Activated naive CD8-positive, alpha-beta T cell (primary cell): ENCODE data around the gene GNGT2.

Experiments
- H3K27ac Mint-ChIP-seq: one replicate; pipeline ENCODE4 v1.8.0; 2021; ENCODE audit warnings: mixed read lengths
- H3K27me3 Mint-ChIP-seq: one replicate; pipeline ENCODE4 v1.8.0; 2021; ENCODE audit warnings: mixed read lengths
- H3K36me3 Mint-ChIP-seq: one replicate; pipeline ENCODE4 v1.8.0; 2021; ENCODE audit warnings: mixed read lengths
- H3K4me1 Mint-ChIP-seq: one replicate; pipeline ENCODE4 v1.8.0; 2021; ENCODE audit warnings: low read depth, mixed read lengths
- H3K4me3 Mint-ChIP-seq: one replicate; pipeline ENCODE4 v1.8.0; 2021; ENCODE audit warnings: mild to moderate bottlenecking, mixed read lengths
- H3K9me3 Mint-ChIP-seq: one replicate; pipeline ENCODE4 v1.8.0; 2021; ENCODE audit warnings: low read depth, mixed read lengths

The GNGT2 gene

GRCh38 chr17:49210158-49211029 is at the start of gene GNGT2, which contains the start of gene ABI3:
TSS of gene GNGT2 (minus strand) at chr17:49210574. CDS start at chr17:49207422, 3,152 bp downstream.
TSS of gene ABI3 (plus strand) at chr17:49210707. CDS start at chr17:49210725, 18 bp downstream.
- peak within 1 kb of the TSS; percentile 88 for H3K27ac Mint-ChIP-seq
- peaks cover 11% of the 10 kb centered on the region for H3K36me3 Mint-ChIP-seq
- peaks cover 73% of the 10 kb centered on the region for H3K4me1 Mint-ChIP-seq
- H3K4me3 Mint-ChIP-seq, result peak within 1 kb of the TSS; percentile 92
- H3K27me3 Mint-ChIP-seq, result no peaks in the 10 kb centered on the region
- no peaks in the 10 kb centered on the region for H3K9me3 Mint-ChIP-seq

GRCh38 chr17:49259663-49260010 is 49.3 kb upstream of the GNGT2 start:
- Mint-ChIP-seq H3K9me3 (no peaks in the 10 kb centered on the region), H3K36me3 (no peaks in the 10 kb centered on the region), H3K4me1 (peaks cover 7% of the 10 kb centered on the region), H3K27me3 (peaks cover 5% of the 10 kb centered on the region), H3K4me3 (peak overlapping the region; percentile 85), H3K27ac (peak overlapping the region; percentile 76)

- Mint-ChIP-seq H3K9me3 (no peaks in the 10 kb centered on the region), H3K27me3 (peaks cover under 1% of the 10 kb centered on the region), H3K4me1 (peaks cover 7% of the 10 kb centered on the region), H3K27ac (no peak overlapping the region), H3K4me3 (peak overlapping the region; percentile 85), H3K36me3 (no peaks in the 10 kb centered on the region)
Measured at GRCh38 chr17:49258394-49258793, 48.0 kb upstream of the GNGT2 start.

GRCh38 chr17:49255125-49255524 is 44.8 kb upstream of the GNGT2 start:
- H3K27ac Mint-ChIP-seq, result no peak overlapping the region
- H3K27me3 Mint-ChIP-seq, result no peaks in the 10 kb centered on the region
- no peaks in the 10 kb centered on the region for H3K9me3 Mint-ChIP-seq
- no peaks in the 10 kb centered on the region for H3K4me1 Mint-ChIP-seq
- no peak overlapping the region for H3K4me3 Mint-ChIP-seq
- no peaks in the 10 kb centered on the region for H3K36me3 Mint-ChIP-seq

GRCh38 chr17:49254066-49254465 is 43.7 kb upstream of the GNGT2 start:
- no peaks in the 10 kb centered on the region for H3K27me3 Mint-ChIP-seq
- no peaks in the 10 kb centered on the region for H3K9me3 Mint-ChIP-seq
- H3K4me1 Mint-ChIP-seq, result no peaks in the 10 kb centered on the region
- no peaks in the 10 kb centered on the region for H3K36me3 Mint-ChIP-seq
- no peak overlapping the region for H3K4me3 Mint-ChIP-seq
- no peak overlapping the region for H3K27ac Mint-ChIP-seq

GRCh38 chr17:49252148-49252695 is 41.8 kb upstream of the GNGT2 start:
- Mint-ChIP-seq H3K9me3 (no peaks in the 10 kb centered on the region), H3K4me1 (no peaks in the 10 kb centered on the region), H3K4me3 (no peak overlapping the region), H3K27me3 (no peaks in the 10 kb centered on the region), H3K27ac (no peak overlapping the region), H3K36me3 (no peaks in the 10 kb centered on the region)

- no peaks in the 10 kb centered on the region for H3K36me3 Mint-ChIP-seq
- H3K27ac Mint-ChIP-seq, result no peak overlapping the region
Measured at GRCh38 chr17:49249890-49250522, 39.6 kb upstream of the GNGT2 start.

GRCh38 chr17:49249292-49249794 is 39.0 kb upstream of the GNGT2 start:
- no peaks in the 10 kb centered on the region for H3K27me3 Mint-ChIP-seq
- no peaks in the 10 kb centered on the region for H3K4me1 Mint-ChIP-seq
- H3K9me3 Mint-ChIP-seq, result no peaks in the 10 kb centered on the region
- H3K36me3 Mint-ChIP-seq, result no peaks in the 10 kb centered on the region
- H3K4me3 Mint-ChIP-seq, result no peak overlapping the region
- no peak overlapping the region for H3K27ac Mint-ChIP-seq

More at GRCh38 chr17:49249890-49250522, 39.6 kb upstream of the GNGT2 start:
- no peaks in the 10 kb centered on the region for H3K27me3 Mint-ChIP-seq
- H3K4me3 Mint-ChIP-seq, result no peak overlapping the region
- H3K4me1 Mint-ChIP-seq, result no peaks in the 10 kb centered on the region
- no peaks in the 10 kb centered on the region for H3K9me3 Mint-ChIP-seq

GRCh38 chr17:49247944-49248343 is 37.6 kb upstream of the GNGT2 start:
- Mint-ChIP-seq H3K36me3 (no peaks in the 10 kb centered on the region), H3K4me3 (no peak overlapping the region), H3K4me1 (no peaks in the 10 kb centered on the region), H3K27ac (no peak overlapping the region), H3K9me3 (no peaks in the 10 kb centered on the region), H3K27me3 (no peaks in the 10 kb centered on the region)

- no peaks in the 10 kb centered on the region for H3K4me1 Mint-ChIP-seq
- no peaks in the 10 kb centered on the region for H3K36me3 Mint-ChIP-seq
- no peaks in the 10 kb centered on the region for H3K9me3 Mint-ChIP-seq
- H3K27me3 Mint-ChIP-seq, result no peaks in the 10 kb centered on the region
- no peak overlapping the region for H3K27ac Mint-ChIP-seq
- no peak overlapping the region for H3K4me3 Mint-ChIP-seq
Measured at GRCh38 chr17:49244839-49245238, 34.5 kb upstream of the GNGT2 start.

GRCh38 chr17:49242813-49243212 is 32.4 kb upstream of the GNGT2 start:
- Mint-ChIP-seq H3K27ac (no peak overlapping the region), H3K4me1 (no peaks in the 10 kb centered on the region), H3K4me3 (no peak overlapping the region), H3K36me3 (no peaks in the 10 kb centered on the region), H3K9me3 (no peaks in the 10 kb centered on the region), H3K27me3 (no peaks in the 10 kb centered on the region)

- Mint-ChIP-seq H3K9me3 (no peaks in the 10 kb centered on the region), H3K4me3 (no peak overlapping the region), H3K4me1 (no peaks in the 10 kb centered on the region), H3K27me3 (no peaks in the 10 kb centered on the region), H3K27ac (no peak overlapping the region), H3K36me3 (no peaks in the 10 kb centered on the region)
Measured at GRCh38 chr17:49241692-49242397, 31.5 kb upstream of the GNGT2 start.

GRCh38 chr17:49241040-49241439 is 30.7 kb upstream of the GNGT2 start:
- no peak overlapping the region for H3K27ac Mint-ChIP-seq
- H3K9me3 Mint-ChIP-seq, result no peaks in the 10 kb centered on the region
- no peaks in the 10 kb centered on the region for H3K4me1 Mint-ChIP-seq
- no peak overlapping the region for H3K4me3 Mint-ChIP-seq
- no peaks in the 10 kb centered on the region for H3K27me3 Mint-ChIP-seq
- H3K36me3 Mint-ChIP-seq, result no peaks in the 10 kb centered on the region

GRCh38 chr17:49240619-49241018 is 30.2 kb upstream of the GNGT2 start:
- no peaks in the 10 kb centered on the region for H3K9me3 Mint-ChIP-seq
- H3K27ac Mint-ChIP-seq, result no peak overlapping the region
- H3K4me1 Mint-ChIP-seq, result no peaks in the 10 kb centered on the region
- no peaks in the 10 kb centered on the region for H3K27me3 Mint-ChIP-seq
- H3K36me3 Mint-ChIP-seq, result no peaks in the 10 kb centered on the region
- no peak overlapping the region for H3K4me3 Mint-ChIP-seq

GRCh38 chr17:49239963-49240362 is 29.6 kb upstream of the GNGT2 start:
- H3K27me3 Mint-ChIP-seq, result no peaks in the 10 kb centered on the region
- H3K4me1 Mint-ChIP-seq, result no peaks in the 10 kb centered on the region
- H3K4me3 Mint-ChIP-seq, result no peak overlapping the region
- no peak overlapping the region for H3K27ac Mint-ChIP-seq
- H3K36me3 Mint-ChIP-seq, result no peaks in the 10 kb centered on the region
- no peaks in the 10 kb centered on the region for H3K9me3 Mint-ChIP-seq
